NCI-H69 (cell line): ENCODE results near the gene CIZ1.

ENCODE experiments used
- DNase-seq: peaks from one replicate; lab custom pipeline; 2025; lab: John Stamatoyannopoulos, UW

The CIZ1 gene

GRCh38 chr9:128124873-128125579, 66.3 kb downstream of the CIZ1 start:
- DNase-seq: peak; percentile 70

GRCh38 chr9:128124451-128124850, 66.9 kb downstream of the CIZ1 start:
- no peak for DNase-seq

- no peak for DNase-seq
Observed at GRCh38 chr9:128123451-128124080, 67.8 kb downstream of the CIZ1 start.

- no peak for DNase-seq
Observed at GRCh38 chr9:128122809-128123175, 68.6 kb downstream of the CIZ1 start.

- no peak for DNase-seq
Observed at GRCh38 chr9:128121924-128122808, 69.2 kb downstream of the CIZ1 start.

GRCh38 chr9:128121466-128121810, 69.9 kb downstream of the CIZ1 start:
- DNase-seq: no peak

GRCh38 chr9:128120741-128121465, 70.5 kb downstream of the CIZ1 start:
- no peak for DNase-seq

GRCh38 chr9:128120061-128120740, 71.2 kb downstream of the CIZ1 start:
- no peak for DNase-seq

- no peak for DNase-seq
Observed at GRCh38 chr9:128118971-128119665, 72.3 kb downstream of the CIZ1 start.

- no peak for DNase-seq
Observed at GRCh38 chr9:128118472-128118857, 72.9 kb downstream of the CIZ1 start.

GRCh38 chr9:128117613-128118471, 73.5 kb downstream of the CIZ1 start:
- DNase-seq: peak; percentile 87

- DNase-seq: no peak
Observed at GRCh38 chr9:128116104-128117083, 75.0 kb downstream of the CIZ1 start.
